K562 (cell line): Measurements from ENCODE around the gene ZNF669. TPM values are rescaled to one million over a fixed set of nuclear protein-coding genes. Genes with fewer than 3 reads are reported as not detected.

Experiments used
- ARID1B ChIP-seq: fragments of 450-650 bp; IDR thresholded peaks from 2 replicates; pipeline ENCODE4 v1.6.1; 2016; ENCODE audit warnings: antibody characterized with exemption, mild to moderate bottlenecking, inconsistent platforms
- BRF1 ChIP-seq: IDR thresholded peaks from 3 replicates; pipeline ENCODE4 v1.6.1; 2011; ENCODE audit warnings: borderline replicate concordance, mild to moderate bottlenecking; ENCODE audit not compliant: insufficient read length; ENCODE audit errors: extremely low read depth
- CREB3L1 ChIP-seq: fragments of 450-650 bp; IDR thresholded peaks from 2 replicates; pipeline ENCODE4 v1.6.1; 2014; ENCODE audit warnings: low read depth, mild to moderate bottlenecking, moderate library complexity, borderline replicate concordance
- DMBX1 ChIP-seq: fragments of 250-450 bp; sonication (Bioruptor Pico); IDR thresholded peaks from 2 replicates; pipeline ENCODE4 v1.8.0; 2022; ENCODE audit warnings: inconsistent platforms, mild to moderate bottlenecking, moderate library complexity, borderline replicate concordance
- ESRRA ChIP-seq: fragments of 450-650 bp; IDR thresholded peaks from 2 replicates; pipeline ENCODE4 v1.6.1; 2014; ENCODE audit warnings: low read depth, mild to moderate bottlenecking, moderate library complexity, borderline replicate concordance
- KDM4B ChIP-seq, 2 experiments: fragments of 450-650 bp in 1 of 2; sonication (generic) in 1 of 2; IDR thresholded peaks; 2 replicates each; pipeline ENCODE4 v1.6.1; 2016 to 2017; ENCODE audit warnings: borderline replicate concordance in 2 of 2, antibody characterized with exemption in 1 of 2, low read depth in 1 of 2, mild to moderate bottlenecking in 1 of 2
- MTA1 ChIP-seq: fragments of 450-650 bp; IDR thresholded peaks from 2 replicates; pipeline ENCODE4 v1.6.1; 2017; ENCODE audit warnings: borderline replicate concordance
- SIN3A ChIP-seq, 2 experiments: fragments of 150-350 bp in 1 of 2; IDR thresholded peaks; 2 replicates each; pipeline ENCODE4 v1.6.1; 2011 to 2016; ENCODE audit warnings: borderline replicate concordance in 2 of 2, low read depth in 2 of 2, low read length in 2 of 2, mild to moderate bottlenecking in 2 of 2, moderate library complexity in 2 of 2; ENCODE audit not compliant: control insufficient read depth in 1 of 2
- SRF ChIP-seq, 2 experiments: fragments of 250-450, 450-650 bp in 1 of 2; sonication (Bioruptor Pico) in 1 of 2; sonication (generic) in 1 of 2; formaldehyde crosslinking; IDR thresholded peaks; 2 replicates each; pipeline versions ENCODE4 v1.5.0 to v1.5.1; 2020 to 2022; ENCODE audit warnings: mild to moderate bottlenecking in 1 of 2, missing genetic modification reagents in 1 of 2
- TFE3 ChIP-seq: fragments of 450-650 bp; formaldehyde crosslinking; IDR thresholded peaks from 2 replicates; pipeline ENCODE4 v1.4.0; 2020; ENCODE audit warnings: mild to moderate bottlenecking, mixed read lengths
- U2AF1 ChIP-seq: fragments of 200-400 bp; formaldehyde crosslinking; optimal IDR thresholded peaks from 2 replicates; pipeline ENCODE3; 2017; ENCODE audit warnings: mild to moderate bottlenecking, low read depth, low read length, moderate library complexity
- USF2 ChIP-seq: sonication (generic); formaldehyde crosslinking; IDR thresholded peaks from 2 replicates; pipeline ENCODE4 v1.5.0; 2020; ENCODE audit warnings: missing genetic modification reagents
- ZNF318 ChIP-seq, 2 experiments: fragments of 450-650 bp; IDR thresholded peaks; 2 replicates each; pipeline ENCODE4 v1.6.1; 2016; ENCODE audit warnings: mild to moderate bottlenecking in 2 of 2, borderline replicate concordance in 1 of 2, low read depth in 1 of 2, moderate library complexity in 1 of 2
- polyA plus RNA-seq, 8 experiments: library from polyadenylated mRNA; depleted of rRNA in 4 of 8; stranded (reverse) in 5 of 8; unstranded in 3 of 8; fragments of >200 nt; fragmentation: Nextera tagmentation in 2 of 8; fragmentation: Illumina TruSeq in 1 of 8; extraction: Ambion mirVana in 2 of 8; extraction: Trizol in 1 of 8; gene quantifications; 2 replicates each; pipeline versions ENCODE4 v1.2.1 to v1.2.3, GENCODE V29; 2011 to 2014; ENCODE audit warnings: inconsistent platforms in 1 of 8, missing spikeins in 1 of 8
- total RNA-seq, 7 experiments: library from RNA; depleted of rRNA in 6 of 7; stranded (reverse); fragments of >200 nt in 6 of 7; fragmentation: Illumina TruSeq in 2 of 7; extraction: Trizol in 2 of 7; gene quantifications; 2 replicates each; pipeline versions ENCODE4 v1.2.1 to v1.2.3, GENCODE V29; 2011 to 2021; ENCODE audit warnings: low replicate concordance in 1 of 7

The ZNF669 gene
- total and polyA plus RNA-seq, 9 of the 15 experiments (the other 6 are each of a cell fraction or from before 2014, with no cell fraction given): 5.3 to 18.3 (median 10.2) TPM

GRCh38 chr1:247110627-247111258, 6.6 kb upstream of the ZNF669 start (continued):
- TF ChIP-seq CREB3L1: 0 out of 2 replicates have a peak, but pooled peaks have one; percentile 27
- no peak for TF ChIP-seq BRF1
- TF ChIP-seq SRF (CRISPR knock-in tag; IDR thresholded peaks at IDR 0.05): peak in 1 of 2 experiments; percentile 62; a peak in 2 of 4 replicates
- 0 out of 4 replicates have a peak, but pooled peaks of 1 of the 2 experiments have one; percentile 59 for TF ChIP-seq KDM4B (IDR thresholded peaks at IDR 0.05; ENCODE audit: borderline replicate concordance in 2 of 2, low read depth in 1 of 2)
- TF ChIP-seq SIN3A (IDR thresholded peaks at IDR 0.05; ENCODE audit: borderline replicate concordance in 2 of 2, control insufficient read depth in 1 of 2, low read depth in 2 of 2, low read length in 2 of 2): peak in 1 of 2 experiments; percentile 70; a peak in 1 of 4 replicates
- TF ChIP-seq U2AF1: no peak
- 0 out of 2 replicates have a peak, but pooled peaks have one; percentile 49 for TF ChIP-seq DMBX1 (CRISPR knock-in tag)
- peak; percentile 56; the same call in 1 of the 2 replicates for TF ChIP-seq ESRRA
- TF ChIP-seq TFE3 (CRISPR knock-in tag): peak; percentile 91
- peak in 1 of 2 experiments; percentile 31; a peak in 1 of 4 replicates for TF ChIP-seq ZNF318 (IDR thresholded peaks at IDR 0.05; ENCODE audit: borderline replicate concordance in 1 of 2, low read depth in 1 of 2)
- TF ChIP-seq USF2 (CRISPR knock-in tag): no peak
- peak; percentile 97 for TF ChIP-seq ARID1B
- TF ChIP-seq MTA1: peak; percentile 78
